ENCODE data around the gene GRHL1.

The GRHL1 gene

GRCh38 chr2:9991221-9991620, 39.7 kb downstream of the GRHL1 start:
- no peak for DNase-seq (ENCODE audit: low read depth, low spot score)
- Histone ChIP-seq H3K9me3 (ENCODE audit: low read depth, low read length) (no peaks in the 10 kb centered on the region), H3K27ac (peak overlapping the region; percentile 99), H3K36me3 (ENCODE audit: insufficient read depth, low read length) (no peaks in the 10 kb centered on the region), H3K9ac (ENCODE audit: insufficient read length) (peak overlapping the region; percentile 61), H3K4me3 (peak overlapping the region; percentile 69)
- TF ChIP-seq EZH2 (IDR thresholded peaks at IDR 0.05), result no peak

DNA sequence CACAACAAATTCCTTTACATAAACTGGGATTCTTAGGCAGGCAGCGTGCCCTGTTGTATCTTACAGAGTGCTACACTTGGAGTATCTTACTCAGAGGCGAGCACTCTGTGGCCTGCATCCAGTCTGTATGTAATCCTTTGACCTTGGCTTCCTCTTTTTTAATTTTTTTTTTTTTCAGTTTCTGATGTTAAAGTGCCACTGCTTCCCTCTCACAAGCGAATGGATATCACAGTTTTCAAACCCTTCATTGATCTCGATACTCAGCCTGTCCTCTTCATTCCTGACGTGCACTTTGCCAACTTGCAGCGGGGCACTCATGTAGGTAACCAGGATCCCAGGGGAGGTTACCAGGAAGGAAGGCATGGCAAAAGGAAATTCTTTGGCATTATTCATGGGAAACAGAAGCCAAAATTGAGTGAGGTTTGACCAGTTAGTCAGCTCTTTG, 40.4 kb downstream of the GRHL1 start:
- H3K4me3 ChIP-seq, result no peak overlapping the region
- TF ChIP-seq FOXP2 (optimal IDR thresholded peaks at IDR 0.05; ENCODE audit: control extremely low read depth, extremely low read length, insufficient read depth) (no peak), POLR2AphosphoS5 (IDR thresholded peaks at IDR 0.05; ENCODE audit: borderline replicate concordance, low read depth, low read length) (no peak), EZH2 (IDR thresholded peaks at IDR 0.05) (no peak)
- H3K9ac ChIP-seq (ENCODE audit: insufficient read length), result peak overlapping the region; percentile 61
- DNase-seq (ENCODE audit: low read depth, low spot score), result no peak
- no peaks in the 10 kb centered on the region for H3K36me3 ChIP-seq (ENCODE audit: insufficient read depth, low read length)
- no peaks in the 10 kb centered on the region for H3K9me3 ChIP-seq (ENCODE audit: low read depth, low read length)
- peak overlapping the region; percentile 99 for H3K27ac ChIP-seq

DNA sequence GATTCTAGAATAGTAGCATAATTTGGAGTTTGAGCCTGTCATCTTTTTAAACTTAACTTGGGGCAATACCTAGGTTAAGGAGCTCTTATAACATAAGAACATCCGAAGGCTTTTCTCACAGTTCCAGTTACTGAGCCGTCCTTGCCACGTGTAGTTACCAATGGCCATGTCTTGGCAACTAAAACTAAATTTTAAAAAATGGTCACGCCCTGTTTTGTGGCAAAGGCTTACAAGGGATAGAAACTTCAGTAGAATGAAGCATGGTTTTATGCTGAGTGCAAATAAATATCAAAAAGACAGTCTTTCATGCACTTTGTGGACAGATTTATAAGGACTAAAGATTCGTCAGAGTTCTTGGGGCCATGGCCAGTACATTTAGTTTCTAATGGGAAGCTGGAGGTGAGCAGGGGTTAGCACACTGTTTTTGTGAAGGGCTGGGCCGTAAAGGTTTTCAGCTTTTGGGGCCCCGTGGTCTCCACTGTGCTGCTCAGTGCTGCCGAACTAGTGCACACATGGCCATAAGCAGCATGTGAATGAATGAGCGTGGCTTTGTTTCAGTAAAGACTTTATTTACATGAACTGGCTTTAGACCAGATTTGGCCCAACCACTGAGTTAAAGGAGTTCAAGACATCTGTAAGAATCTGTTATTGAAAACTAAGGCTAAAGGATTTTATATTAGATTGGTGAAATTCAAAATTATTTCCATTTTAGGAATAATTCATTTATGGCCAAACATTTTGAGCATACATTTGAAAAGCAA, 41.1 kb downstream of the GRHL1 start:
- Histone ChIP-seq H3K27ac (peak overlapping the region; percentile 99), H3K4me3 (no peak overlapping the region), H3K36me3 (ENCODE audit: insufficient read depth, low read length) (no peaks in the 10 kb centered on the region), H3K9ac (ENCODE audit: insufficient read length) (no peak overlapping the region), H3K9me3 (ENCODE audit: low read depth, low read length) (no peaks in the 10 kb centered on the region)
- no peak for DNase-seq (ENCODE audit: low read depth, low spot score)
- TF ChIP-seq FOXP2 (optimal IDR thresholded peaks at IDR 0.05; ENCODE audit: control extremely low read depth, extremely low read length, insufficient read depth) (no peak), EZH2 (IDR thresholded peaks at IDR 0.05) (no peak), POLR2AphosphoS5 (IDR thresholded peaks at IDR 0.05; ENCODE audit: borderline replicate concordance, low read depth, low read length) (no peak)

- peak overlapping the region; percentile 24 for H3K9ac ChIP-seq (ENCODE audit: insufficient read length)
Observed at GRCh38 chr2:9993488-9994165, 42.1 kb downstream of the GRHL1 start.

GRCh38 chr2:9994462-9994861, 43.0 kb downstream of the GRHL1 start:
- H3K36me3 ChIP-seq (ENCODE audit: insufficient read depth, low read length), result no peaks in the 10 kb centered on the region
- H3K4me3 ChIP-seq, result no peak overlapping the region
- TF ChIP-seq EZH2 (IDR thresholded peaks at IDR 0.05), result no peak
- TF ChIP-seq POLR2AphosphoS5 (IDR thresholded peaks at IDR 0.05; ENCODE audit: borderline replicate concordance, low read depth, low read length), result no peak
- no peak for TF ChIP-seq FOXP2 (optimal IDR thresholded peaks at IDR 0.05; ENCODE audit: control extremely low read depth, extremely low read length, insufficient read depth)

More at GRCh38 chr2:9993488-9994165, 42.1 kb downstream of the GRHL1 start:
- Histone ChIP-seq H3K36me3 (ENCODE audit: insufficient read depth, low read length) (no peaks in the 10 kb centered on the region), H3K27ac (peak overlapping the region; percentile 99), H3K9me3 (ENCODE audit: low read depth, low read length) (no peaks in the 10 kb centered on the region), H3K4me3 (peak overlapping the region; percentile 11; the same call in 1 of the 2 replicates)
- no peak for DNase-seq (ENCODE audit: low read depth, low spot score)
- TF ChIP-seq POLR2AphosphoS5 (IDR thresholded peaks at IDR 0.05; ENCODE audit: borderline replicate concordance, low read depth, low read length) (no peak), FOXP2 (optimal IDR thresholded peaks at IDR 0.05; ENCODE audit: control extremely low read depth, extremely low read length, insufficient read depth) (no peak), EZH2 (IDR thresholded peaks at IDR 0.05) (no peak)

DNA sequence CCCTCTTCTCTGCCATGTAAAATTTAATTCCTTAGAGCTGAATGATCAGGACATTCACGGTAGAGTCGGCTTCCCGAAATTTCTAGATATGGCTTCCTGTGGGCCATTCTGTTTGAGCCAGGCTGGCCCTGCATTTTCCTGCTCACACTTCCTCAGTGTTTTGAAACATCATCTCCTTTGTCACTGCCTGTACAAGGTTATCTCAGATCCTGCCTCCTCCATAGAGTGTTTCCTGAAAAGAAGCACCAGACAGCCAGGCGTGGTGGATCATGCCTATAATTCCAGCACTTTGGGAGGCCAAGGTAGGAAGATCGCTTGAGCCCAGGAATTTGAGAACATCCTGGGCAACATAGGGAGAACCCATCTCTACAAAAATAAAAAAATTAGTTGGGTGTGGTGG, 43.6 kb downstream of the GRHL1 start:
- Histone ChIP-seq H3K9me3 (ENCODE audit: low read depth, low read length) (no peaks in the 10 kb centered on the region), H3K27ac (no peak overlapping the region), H3K36me3 (ENCODE audit: insufficient read depth, low read length) (no peaks in the 10 kb centered on the region), H3K9ac (ENCODE audit: insufficient read length) (no peak overlapping the region), H3K4me3 (no peak overlapping the region)
- TF ChIP-seq POLR2AphosphoS5 (IDR thresholded peaks at IDR 0.05; ENCODE audit: borderline replicate concordance, low read depth, low read length) (no peak), FOXP2 (optimal IDR thresholded peaks at IDR 0.05; ENCODE audit: control extremely low read depth, extremely low read length, insufficient read depth) (no peak), EZH2 (IDR thresholded peaks at IDR 0.05) (no peak)
- no peak for DNase-seq (ENCODE audit: low read depth, low spot score)

More at GRCh38 chr2:9994462-9994861, 43.0 kb downstream of the GRHL1 start:
- no peaks in the 10 kb centered on the region for H3K9me3 ChIP-seq (ENCODE audit: low read depth, low read length)
- DNase-seq (ENCODE audit: low read depth, low spot score), result no peak
- no peak overlapping the region for H3K9ac ChIP-seq (ENCODE audit: insufficient read length)
- no peak overlapping the region for H3K27ac ChIP-seq

DNA sequence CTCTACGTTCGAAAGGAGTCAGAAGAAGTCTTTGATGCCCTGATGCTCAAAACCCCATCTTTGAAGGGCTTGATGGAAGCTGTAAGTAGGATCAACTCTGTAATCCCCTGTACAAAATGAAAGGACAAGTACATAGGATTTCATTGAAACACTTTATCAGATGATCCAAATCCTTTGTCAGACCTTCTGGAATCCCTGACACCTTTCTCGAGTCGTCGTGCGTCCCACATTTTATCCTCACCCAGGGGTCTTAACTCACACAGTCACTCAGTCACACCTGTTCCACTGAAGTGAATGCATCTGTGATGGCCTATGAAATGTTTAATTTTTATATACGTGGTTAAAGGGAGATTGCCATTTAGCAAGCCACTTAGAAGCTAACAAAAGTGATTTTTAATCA, 44.8 kb downstream of the GRHL1 start:
- H3K4me3 ChIP-seq, result no peak overlapping the region
- no peak for DNase-seq (ENCODE audit: low read depth, low spot score)
- no peaks in the 10 kb centered on the region for H3K36me3 ChIP-seq (ENCODE audit: insufficient read depth, low read length)
- H3K9ac ChIP-seq (ENCODE audit: insufficient read length), result no peak overlapping the region
- H3K27ac ChIP-seq, result no peak overlapping the region
- H3K9me3 ChIP-seq (ENCODE audit: low read depth, low read length), result no peaks in the 10 kb centered on the region
- TF ChIP-seq FOXP2 (optimal IDR thresholded peaks at IDR 0.05; ENCODE audit: control extremely low read depth, extremely low read length, insufficient read depth), result no peak
- no peak for TF ChIP-seq POLR2AphosphoS5 (IDR thresholded peaks at IDR 0.05; ENCODE audit: borderline replicate concordance, low read depth, low read length)
- TF ChIP-seq EZH2 (IDR thresholded peaks at IDR 0.05), result no peak

DNA sequence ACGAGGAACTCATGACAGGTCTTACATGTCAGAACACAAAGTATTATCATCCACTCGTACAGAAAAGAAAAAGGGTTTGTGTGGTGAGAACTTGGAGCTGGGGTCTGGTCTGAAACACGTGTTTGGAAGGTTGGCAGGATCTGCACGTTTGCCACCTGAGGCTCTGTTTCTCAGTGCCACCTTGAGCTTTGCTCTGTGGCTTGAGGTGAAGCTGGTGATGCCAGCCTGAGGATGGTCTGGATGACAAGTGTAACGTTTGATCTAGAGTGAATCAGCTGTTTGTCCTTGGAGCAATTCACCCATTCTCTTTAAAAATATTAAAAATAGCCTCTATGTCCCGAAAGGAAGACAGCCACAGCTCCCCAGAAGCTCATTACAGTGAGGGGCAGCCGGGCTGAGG, 46.4 kb downstream of the GRHL1 start:
- no peak overlapping the region for H3K4me3 ChIP-seq
- no peaks in the 10 kb centered on the region for H3K9me3 ChIP-seq (ENCODE audit: low read depth, low read length)
- DNase-seq (ENCODE audit: low read depth, low spot score), result no peak
- H3K9ac ChIP-seq (ENCODE audit: insufficient read length), result no peak overlapping the region
- H3K36me3 ChIP-seq (ENCODE audit: insufficient read depth, low read length), result no peaks in the 10 kb centered on the region
- TF ChIP-seq POLR2AphosphoS5 (IDR thresholded peaks at IDR 0.05; ENCODE audit: borderline replicate concordance, low read depth, low read length) (no peak), FOXP2 (optimal IDR thresholded peaks at IDR 0.05; ENCODE audit: control extremely low read depth, extremely low read length, insufficient read depth) (no peak), EZH2 (IDR thresholded peaks at IDR 0.05) (no peak)
- H3K27ac ChIP-seq, result no peak overlapping the region
